C4-2B (cell line): ENCODE results near the gene KCTD18.

Experiments used
- CTCF ChIP-seq: fragments of 450-650 bp; conservative IDR thresholded peaks from 2 replicates; pipeline ENCODE4 v1.5.1; 2017; ENCODE audit warnings: mild to moderate bottlenecking
- ZFX ChIP-seq: fragments of 450-650 bp; IDR thresholded peaks from 2 replicates; pipeline ENCODE4 v1.6.1; 2017

- TF ChIP-seq CTCF (no peak), ZFX (no peak)
Observed at GRCh38 chr2:200453142-200453852, 56.6 kb downstream of the KCTD18 start.
